ENCODE data around the gene ZNF394. TPM values are rescaled to one million over a fixed set of nuclear protein-coding genes. Genes with fewer than 3 reads are reported as not detected.

The ZNF394 gene
- total RNA-seq, 4 donors from 2014 or later, result 24.5 to 48.7 (median 38.5) TPM

DNA sequence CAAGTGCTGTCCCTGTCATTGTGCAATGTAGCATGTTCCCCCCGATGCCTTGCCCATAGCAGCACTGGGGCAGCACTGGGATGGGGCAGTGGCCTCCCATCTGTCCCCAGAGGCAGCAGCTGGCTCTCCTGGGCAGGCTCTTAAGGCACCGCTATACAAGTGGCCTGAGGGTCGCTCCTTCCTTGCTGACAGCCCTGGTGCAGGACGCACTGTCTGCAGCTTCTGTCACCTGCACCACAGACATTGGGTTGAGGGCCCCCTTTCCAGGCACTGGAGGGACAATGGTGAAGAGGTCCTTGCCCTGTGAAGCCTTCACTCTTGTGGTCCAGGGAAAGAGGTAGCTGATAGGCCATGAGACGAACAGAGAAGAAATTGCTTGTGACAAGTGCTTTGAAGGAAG lies 50.8 kb downstream of the ZNF394 start:
- no peak for DNase-seq
- WGBS, 2 donors (ENCODE audit: low coverage in 1 of 2), result 81 to 96% methylated on average over 2 to 5 of the region's 5 CpGs
- H3K4me3 ChIP-seq, result no peak overlapping the region
- TF ChIP-seq, protein P1, sequence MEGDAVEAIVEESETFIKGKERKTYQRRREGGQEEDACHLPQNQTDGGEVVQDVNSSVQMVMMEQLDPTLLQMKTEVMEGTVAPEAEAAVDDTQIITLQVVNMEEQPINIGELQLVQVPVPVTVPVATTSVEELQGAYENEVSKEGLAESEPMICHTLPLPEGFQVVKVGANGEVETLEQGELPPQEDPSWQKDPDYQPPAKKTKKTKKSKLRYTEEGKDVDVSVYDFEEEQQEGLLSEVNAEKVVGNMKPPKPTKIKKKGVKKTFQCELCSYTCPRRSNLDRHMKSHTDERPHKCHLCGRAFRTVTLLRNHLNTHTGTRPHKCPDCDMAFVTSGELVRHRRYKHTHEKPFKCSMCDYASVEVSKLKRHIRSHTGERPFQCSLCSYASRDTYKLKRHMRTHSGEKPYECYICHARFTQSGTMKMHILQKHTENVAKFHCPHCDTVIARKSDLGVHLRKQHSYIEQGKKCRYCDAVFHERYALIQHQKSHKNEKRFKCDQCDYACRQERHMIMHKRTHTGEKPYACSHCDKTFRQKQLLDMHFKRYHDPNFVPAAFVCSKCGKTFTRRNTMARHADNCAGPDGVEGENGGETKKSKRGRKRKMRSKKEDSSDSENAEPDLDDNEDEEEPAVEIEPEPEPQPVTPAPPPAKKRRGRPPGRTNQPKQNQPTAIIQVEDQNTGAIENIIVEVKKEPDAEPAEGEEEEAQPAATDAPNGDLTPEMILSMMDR (IDR thresholded peaks at IDR 0.05), result no peak
- TF ChIP-seq POLR2A (IDR thresholded peaks at IDR 0.05) (no peak), POLR2AphosphoS5 (IDR thresholded peaks at IDR 0.05) (no peak), EP300 (IDR thresholded peaks at IDR 0.05; ENCODE audit: low read depth) (no peak)
- no peak overlapping the region for H3K27ac ChIP-seq
- intact Hi-C loops (cut with DNase I; ENCODE audit: low total_unique reads) (no loop called here), in situ Hi-C loops (cut with MboI; ENCODE audit: low pct_ligation_motif_present in 1 of 4, low pct_unique_long_range_greater_than_20kb in 1 of 4, low sequenced_read_pairs in 3 of 4) (no loop called here)
- H3K27me3 ChIP-seq, result no peaks in the 10 kb centered on the region
- H3K9me3 ChIP-seq, result no peaks in the 10 kb centered on the region
- no peaks in the 10 kb centered on the region for H3K4me1 ChIP-seq
- H3K36me3 ChIP-seq, result peaks cover 0 to 48% (median 8%) of the 10 kb centered on the region in 4 donors

DNA sequence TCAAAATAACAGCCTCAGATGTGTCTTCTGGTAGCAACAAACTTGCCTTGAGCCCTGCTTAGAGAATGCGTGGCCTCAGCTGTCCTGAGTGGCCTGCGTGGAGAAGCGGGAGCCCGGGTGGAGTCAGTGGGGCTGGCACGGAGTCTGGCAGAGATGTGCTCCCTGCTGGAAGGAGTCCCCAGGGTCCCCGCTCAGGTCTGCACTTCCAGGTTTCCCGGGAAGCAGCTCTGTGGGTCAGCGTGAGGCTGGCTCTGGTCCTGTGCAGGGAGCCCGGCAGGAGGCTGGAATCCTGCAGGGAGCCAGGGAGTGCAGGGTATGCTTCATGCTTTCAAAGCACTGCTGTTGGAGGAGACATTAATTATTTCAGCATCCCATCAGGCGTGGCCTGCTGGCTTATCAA lies 51.2 kb downstream of the ZNF394 start:
- H3K36me3 ChIP-seq, result peaks cover 0 to 48% (median 8%) of the 10 kb centered on the region in 4 donors
- H3K4me1 ChIP-seq, result no peaks in the 10 kb centered on the region
- no peak for DNase-seq
- no peaks in the 10 kb centered on the region for H3K27me3 ChIP-seq
- no peaks in the 10 kb centered on the region for H3K9me3 ChIP-seq
- intact Hi-C loops (cut with DNase I; ENCODE audit: low total_unique reads) (no loop called here), in situ Hi-C loops (cut with MboI; ENCODE audit: low pct_ligation_motif_present in 1 of 4, low pct_unique_long_range_greater_than_20kb in 1 of 4, low sequenced_read_pairs in 3 of 4) (no loop called here)
- WGBS, 2 donors (ENCODE audit: low coverage in 1 of 2), result 90% methylated on average over 10 of the region's 10 CpGs; no CpG with 5 or more reads in 1 of the 2 donors
- no peak overlapping the region for H3K27ac ChIP-seq
- TF ChIP-seq EP300 (IDR thresholded peaks at IDR 0.05; ENCODE audit: low read depth) (no peak), POLR2A (IDR thresholded peaks at IDR 0.05) (no peak), POLR2AphosphoS5 (IDR thresholded peaks at IDR 0.05) (no peak)
- TF ChIP-seq, protein P1 (IDR thresholded peaks at IDR 0.05), result no peak
- no peak overlapping the region for H3K4me3 ChIP-seq

DNA sequence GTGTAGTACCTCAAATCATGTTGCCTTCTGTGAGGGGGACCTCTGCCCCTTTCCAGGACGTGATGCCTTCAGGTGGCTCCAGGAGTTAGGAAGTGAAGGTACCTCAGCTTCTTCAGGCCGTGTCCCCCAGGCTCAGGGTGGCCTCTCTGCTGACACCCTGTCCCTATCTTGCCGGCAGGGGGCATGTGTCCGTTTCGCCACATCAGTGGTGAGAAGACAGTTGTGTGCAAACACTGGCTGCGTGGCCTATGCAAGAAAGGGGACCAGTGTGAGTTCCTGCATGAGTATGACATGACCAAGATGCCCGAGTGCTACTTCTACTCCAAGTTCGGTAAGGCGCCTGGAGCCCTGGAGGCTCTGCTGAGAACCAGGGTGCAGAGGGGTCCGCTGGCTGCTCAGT lies 52.1 kb downstream of the ZNF394 start:
- Histone ChIP-seq H3K9me3 (no peaks in the 10 kb centered on the region), H3K27me3 (no peaks in the 10 kb centered on the region), H3K4me3 (no peak overlapping the region), H3K4me1 (no peaks in the 10 kb centered on the region), H3K27ac (no peak overlapping the region), H3K36me3 (peaks cover 0 to 48% (median 8%) of the 10 kb centered on the region in 4 donors)
- intact Hi-C loops (cut with DNase I; ENCODE audit: low total_unique reads), result no loop called here
- in situ Hi-C loops (cut with MboI; ENCODE audit: low pct_ligation_motif_present in 1 of 4, low pct_unique_long_range_greater_than_20kb in 1 of 4, low sequenced_read_pairs in 3 of 4), result no loop called here
- TF ChIP-seq, protein P1 (IDR thresholded peaks at IDR 0.05), result peak in 1 of 5 experiments; percentile 12
- TF ChIP-seq POLR2A (IDR thresholded peaks at IDR 0.05), result no peak
- no peak for DNase-seq
- WGBS, 2 donors (ENCODE audit: low coverage in 1 of 2), result 80% methylated on average over 10 of the region's 10 CpGs; no CpG with 5 or more reads in 1 of the 2 donors

DNA sequence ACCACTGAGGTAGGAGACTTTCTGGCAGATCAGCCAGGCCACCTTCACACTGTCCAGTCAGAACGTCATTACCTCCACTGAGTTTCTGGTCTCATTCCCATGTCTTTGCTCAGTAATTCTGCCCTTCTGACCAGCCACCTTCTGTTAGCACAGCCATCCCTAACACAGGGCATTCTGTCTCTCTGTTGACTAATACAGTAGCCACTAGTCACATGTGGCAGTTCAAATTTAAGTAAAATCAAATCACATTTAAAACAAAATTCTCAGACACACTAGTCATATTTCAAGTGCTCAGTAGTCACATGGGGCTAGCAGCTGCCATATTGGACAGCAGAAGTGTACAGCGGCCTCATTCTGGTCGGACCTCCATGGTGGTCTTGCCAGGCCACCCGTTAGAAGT lies 54.0 kb downstream of the ZNF394 start:
- 84% methylated on average over 4 of the region's 4 CpGs; no CpG with 5 or more reads in 1 of the 2 donors for WGBS, 2 donors (ENCODE audit: low coverage in 1 of 2)
- DNase-seq, result no peak
- TF ChIP-seq, protein P1 (IDR thresholded peaks at IDR 0.05), result no peak
- TF ChIP-seq POLR2A (IDR thresholded peaks at IDR 0.05) (no peak), POLR2AphosphoS5 (IDR thresholded peaks at IDR 0.05) (no peak), EP300 (IDR thresholded peaks at IDR 0.05; ENCODE audit: low read depth) (no peak)
- Histone ChIP-seq H3K36me3 (peaks cover 0 to 47% (median 8%) of the 10 kb centered on the region in 4 donors), H3K4me1 (peaks cover 0 to 3% (median 0%) of the 10 kb centered on the region in 4 donors), H3K27ac (no peak overlapping the region), H3K27me3 (no peaks in the 10 kb centered on the region), H3K4me3 (no peak overlapping the region), H3K9me3 (no peaks in the 10 kb centered on the region)
- intact Hi-C loops (cut with DNase I; ENCODE audit: low total_unique reads) (no loop called here), in situ Hi-C loops (cut with MboI; ENCODE audit: low pct_ligation_motif_present in 1 of 4, low pct_unique_long_range_greater_than_20kb in 1 of 4, low sequenced_read_pairs in 3 of 4) (no loop called here)

Other genes with a start within 250 kb of the ZNF394 start
- not detected for gene MYH16, start 227.4 kb downstream of the ZNF394 start, total RNA-seq
- 100 to 1,000 TPM; 104 to 186 (median 147) TPM for gene ARPC1A, start 174.4 kb downstream of the ZNF394 start, total RNA-seq
- 100 to 1,000 TPM; 138 to 346 (median 186) TPM for gene ARPC1B, start 125.6 kb downstream of the ZNF394 start, total RNA-seq
- 10 to 100 TPM; 27.7 to 54.9 (median 49.9) TPM for gene PDAP1, start 91.7 kb downstream of the ZNF394 start, total RNA-seq
- gene BUD31, start 91.3 kb downstream of the ZNF394 start, total RNA-seq, result 100 to 1,000 TPM in 1 of 4 donors, 10 to 100 TPM in 2, 1 to 10 TPM in 1; 5.0 to 167 (median 50.1) TPM
- gene PTCD1, start 61.5 kb downstream of the ZNF394 start, total RNA-seq, result 10 to 100 TPM in 1 of 4 donors, 1 to 10 TPM in 3; 1.8 to 38.2 (median 5.5) TPM
- gene CPSF4, start 61.3 kb downstream of the ZNF394 start, total RNA-seq, result 10 to 100 TPM; 20.7 to 65.5 (median 24.8) TPM
- 1,000 to 10,000 TPM in 1 of 4 donors, 100 to 1,000 TPM in 2, 10 to 100 TPM in 1; 61.3 to 1,017 (median 295) TPM for gene ATP5MF, start 34.1 kb downstream of the ZNF394 start, total RNA-seq
- 10 to 100 TPM; 17.2 to 30.7 (median 20.1) TPM for gene ZNF789, start 27.4 kb downstream of the ZNF394 start, total RNA-seq
- 1 to 10 TPM; 4.5 to 8.7 (median 5.9) TPM for gene ZKSCAN5, start 4.4 kb upstream of the ZNF394 start, total RNA-seq
- gene FAM200A, start 51.8 kb upstream of the ZNF394 start, total RNA-seq, result 1 to 10 TPM in 2 of 4 donors, under 1 TPM in 1, not detected in 1; 0.40 to 4.2 (median 4.1) TPM
- 100 to 1,000 TPM; 153 to 304 (median 226) TPM for gene ZNF655, start 58.4 kb upstream of the ZNF394 start, total RNA-seq
- 1 to 10 TPM in 1 of 4 donors, under 1 TPM in 1, not detected in 2; 0.68 to 1.6 TPM for gene TMEM225B, start 98.0 kb upstream of the ZNF394 start, total RNA-seq
- 10 to 100 TPM; 14.6 to 58.7 (median 18.1) TPM for gene ZSCAN25, start 116.7 kb upstream of the ZNF394 start, total RNA-seq
- gene CYP3A5, start 179.7 kb upstream of the ZNF394 start, total RNA-seq, result 100 to 1,000 TPM; 142 to 543 (median 383) TPM
- 1 to 10 TPM in 1 of 4 donors, under 1 TPM in 2, not detected in 1; 0.95 to 3.0 (median 0.96) TPM for gene CYP3A7, start 234.9 kb upstream of the ZNF394 start, total RNA-seq